Astrocyte (in vitro differentiated cells and primary cell): ENCODE measurements around the gene CIAPIN1. TPM values are rescaled to one million over a fixed set of nuclear protein-coding genes. Genes with fewer than 3 reads are reported as not detected.
A peak's percentile ranks its signal among the peaks of the same experiment; 100 is the strongest.

Source experiments
- DNase-seq: peaks from one replicate; pipeline ENCODE4 v3.0.0-alpha.2; 2010; ENCODE audit warnings: low read depth
- FAIRE-seq: peaks from 2 replicates; lab custom pipeline; 2011; peaks lifted over from hg19 to GRCh38; lab: Jason Lieb, UNC
- H2AFZ ChIP-seq: 2 replicates; pipeline ENCODE4 v1.6.0; 2012; ENCODE audit warnings: low read depth, low read length, inconsistent platforms
- H3K27ac ChIP-seq: 2 replicates; pipeline ENCODE4 v1.5.1; 2011; ENCODE audit warnings: low read depth, low read length, inconsistent platforms
- H3K27me3 ChIP-seq: 2 replicates; pipeline ENCODE4 v1.6.0; 2011; ENCODE audit warnings: low read length, inconsistent platforms; ENCODE audit not compliant: insufficient read depth
- H3K36me3 ChIP-seq: 2 replicates; pipeline ENCODE4 v1.5.1; 2011; ENCODE audit warnings: low read length, inconsistent platforms; ENCODE audit not compliant: insufficient read depth
- H3K4me1 ChIP-seq: 2 replicates; pipeline ENCODE4 v1.5.1; 2011; ENCODE audit warnings: low read length, inconsistent platforms; ENCODE audit not compliant: insufficient read depth
- H3K4me2 ChIP-seq: 2 replicates; pipeline ENCODE4 v1.6.0; 2012; ENCODE audit warnings: low read length, inconsistent platforms
- H3K4me3 ChIP-seq: 2 replicates; pipeline ENCODE4 v1.5.1; 2011; ENCODE audit warnings: low read depth, mild to moderate bottlenecking, low read length, inconsistent platforms; ENCODE audit not compliant: insufficient read depth
- H3K79me2 ChIP-seq: 2 replicates; pipeline ENCODE4 v1.6.0; 2012; ENCODE audit warnings: mild to moderate bottlenecking, low read length, inconsistent platforms; ENCODE audit not compliant: insufficient read depth
- H3K9ac ChIP-seq: 2 replicates; pipeline ENCODE4 v1.6.0; 2012; ENCODE audit warnings: mild to moderate bottlenecking, low read length, inconsistent platforms
- H3K9me3 ChIP-seq: 2 replicates; pipeline ENCODE4 v1.5.1; 2012; ENCODE audit warnings: low read depth, mild to moderate bottlenecking, low read length, inconsistent platforms; ENCODE audit not compliant: insufficient read depth
- H4K20me1 ChIP-seq: 2 replicates; pipeline ENCODE4 v1.6.0; 2012; ENCODE audit warnings: low read length, inconsistent platforms; ENCODE audit not compliant: insufficient read depth
- H3K27ac Mint-ChIP-seq: one replicate; pipeline ENCODE4 v1.8.0; 2021; ENCODE audit warnings: mild to moderate bottlenecking, mixed read lengths; ENCODE audit not compliant: unreplicated experiment
- H3K27me3 Mint-ChIP-seq: one replicate; pipeline ENCODE4 v1.8.0; 2021; ENCODE audit warnings: low read depth, mixed read lengths; ENCODE audit not compliant: unreplicated experiment
- H3K36me3 Mint-ChIP-seq: one replicate; pipeline ENCODE4 v1.8.0; 2021; ENCODE audit warnings: low read depth, mixed read lengths; ENCODE audit not compliant: unreplicated experiment
- H3K4me1 Mint-ChIP-seq: one replicate; pipeline ENCODE4 v1.8.0; 2021; ENCODE audit warnings: low read depth, mixed read lengths; ENCODE audit not compliant: unreplicated experiment
- H3K4me3 Mint-ChIP-seq: one replicate; pipeline ENCODE4 v1.8.0; 2021; ENCODE audit warnings: mild to moderate bottlenecking, moderate library complexity, mixed read lengths; ENCODE audit not compliant: unreplicated experiment
- H3K9me3 Mint-ChIP-seq: one replicate; pipeline ENCODE4 v1.8.0; 2021; ENCODE audit warnings: mild to moderate bottlenecking, mixed read lengths; ENCODE audit not compliant: unreplicated experiment
- EZH2 ChIP-seq: IDR thresholded peaks from 2 replicates; pipeline ENCODE4 v1.6.1; 2012; ENCODE audit warnings: mild to moderate bottlenecking, low read length, inconsistent platforms; ENCODE audit not compliant: insufficient read depth
- total RNA-seq: library from RNA; stranded (reverse); gene quantifications from 2 replicates; pipeline ENCODE4 v1.2.1, GENCODE V29; 2021
- TF ChIP-seq, protein P1 (sequence below): IDR thresholded peaks from 2 replicates; pipeline ENCODE4 v1.5.1; 2011; ENCODE audit warnings: low read depth, mild to moderate bottlenecking, inconsistent platforms, low read length, moderate library complexity; ENCODE audit not compliant: insufficient read depth

Gene CIAPIN1
- total RNA-seq, 1 donor from 2014 or later = 68.9 TPM

- Mint-ChIP-seq H3K4me1 (peaks cover 9% of the 10 kb centered on the region), H3K4me3 (peak overlapping the region; percentile 76), H3K36me3 (peaks cover 2% of the 10 kb centered on the region), H3K27me3 (no peaks in the 10 kb centered on the region), H3K9me3 (no peaks in the 10 kb centered on the region), H3K27ac (no peak overlapping the region)
- FAIRE-seq (no peak), DNase-seq (no peak)
- TF ChIP-seq EZH2 = no peak
- TF ChIP-seq, protein P1, sequence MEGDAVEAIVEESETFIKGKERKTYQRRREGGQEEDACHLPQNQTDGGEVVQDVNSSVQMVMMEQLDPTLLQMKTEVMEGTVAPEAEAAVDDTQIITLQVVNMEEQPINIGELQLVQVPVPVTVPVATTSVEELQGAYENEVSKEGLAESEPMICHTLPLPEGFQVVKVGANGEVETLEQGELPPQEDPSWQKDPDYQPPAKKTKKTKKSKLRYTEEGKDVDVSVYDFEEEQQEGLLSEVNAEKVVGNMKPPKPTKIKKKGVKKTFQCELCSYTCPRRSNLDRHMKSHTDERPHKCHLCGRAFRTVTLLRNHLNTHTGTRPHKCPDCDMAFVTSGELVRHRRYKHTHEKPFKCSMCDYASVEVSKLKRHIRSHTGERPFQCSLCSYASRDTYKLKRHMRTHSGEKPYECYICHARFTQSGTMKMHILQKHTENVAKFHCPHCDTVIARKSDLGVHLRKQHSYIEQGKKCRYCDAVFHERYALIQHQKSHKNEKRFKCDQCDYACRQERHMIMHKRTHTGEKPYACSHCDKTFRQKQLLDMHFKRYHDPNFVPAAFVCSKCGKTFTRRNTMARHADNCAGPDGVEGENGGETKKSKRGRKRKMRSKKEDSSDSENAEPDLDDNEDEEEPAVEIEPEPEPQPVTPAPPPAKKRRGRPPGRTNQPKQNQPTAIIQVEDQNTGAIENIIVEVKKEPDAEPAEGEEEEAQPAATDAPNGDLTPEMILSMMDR = no peak
- Histone ChIP-seq H3K27me3 (no peaks in the 10 kb centered on the region), H3K9me3 (no peaks in the 10 kb centered on the region), H3K27ac (no peak overlapping the region), H2AFZ (peak overlapping the region; percentile 53), H3K4me2 (peak overlapping the region; percentile 94), H3K9ac (peak overlapping the region; percentile 72), H3K4me3 (peak overlapping the region; percentile 68), H3K79me2 (no peaks in the 10 kb centered on the region), H4K20me1 (peaks cover 25% of the 10 kb centered on the region), H3K36me3 (peaks cover 4% of the 10 kb centered on the region), H3K4me1 (peaks cover 20% of the 10 kb centered on the region)
Observed at GRCh38 chr16:57478396-57479204, 31.4 kb upstream of the CIAPIN1 start.

DNA sequence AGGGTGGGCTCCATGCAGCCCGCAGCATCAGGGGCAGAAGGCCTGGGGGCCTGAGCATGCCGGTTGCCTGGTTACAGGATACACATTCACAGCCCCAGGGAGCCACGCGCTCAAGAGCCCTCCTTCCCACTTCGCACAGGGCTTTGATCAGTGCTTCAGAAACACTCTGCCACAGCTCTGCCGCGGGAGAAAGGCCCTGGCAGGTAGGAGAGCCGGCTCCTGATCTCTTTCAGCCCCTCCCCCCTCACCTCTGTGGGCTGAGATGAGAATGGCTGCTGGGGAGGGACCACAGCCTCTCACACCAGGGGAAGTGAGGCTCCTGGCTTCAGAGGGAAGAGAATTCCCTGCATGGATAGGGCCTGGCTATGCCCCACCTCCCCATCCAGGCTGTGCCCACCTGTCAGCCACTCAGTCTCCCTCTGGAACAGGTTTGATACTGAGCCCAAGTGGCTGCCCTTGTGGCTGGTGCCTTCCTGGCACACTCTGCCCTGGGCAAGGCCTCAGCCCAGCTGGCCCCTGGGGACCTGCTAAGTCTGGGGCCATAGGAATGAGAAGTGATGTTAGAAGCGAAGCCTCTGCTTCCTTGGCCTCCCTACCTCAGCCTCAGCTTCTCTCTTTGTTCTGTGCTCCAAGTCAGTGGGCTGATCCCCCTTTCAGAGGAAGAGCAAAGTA is 30.5 kb upstream of the CIAPIN1 start:
- Histone ChIP-seq H3K4me1 (peaks cover 20% of the 10 kb centered on the region), H3K79me2 (no peaks in the 10 kb centered on the region), H3K9ac (no peak overlapping the region), H3K4me2 (no peak overlapping the region), H4K20me1 (peaks cover 28% of the 10 kb centered on the region), H3K27me3 (no peaks in the 10 kb centered on the region), H3K27ac (no peak overlapping the region), H3K36me3 (peaks cover 5% of the 10 kb centered on the region), H3K9me3 (no peaks in the 10 kb centered on the region), H2AFZ (no peak overlapping the region), H3K4me3 (no peak overlapping the region)
- Mint-ChIP-seq H3K9me3 (no peaks in the 10 kb centered on the region), H3K4me3 (no peak overlapping the region), H3K36me3 (peaks cover 2% of the 10 kb centered on the region), H3K4me1 (peaks cover 9% of the 10 kb centered on the region), H3K27me3 (no peaks in the 10 kb centered on the region), H3K27ac (no peak overlapping the region)
- no peak for DNase-seq
- TF ChIP-seq, protein P1 = no peak
- TF ChIP-seq EZH2 = no peak
- FAIRE-seq = no peak
